Trophoblast cell (in vitro differentiated cells and primary cell): Measurements from ENCODE around the gene AURKB.

Experiments used
- DNase-seq, 2 donors: peaks; one replicate each; pipeline ENCODE4 v3.0.0-alpha.2; 2016
- H2AFZ ChIP-seq: 2 replicates; pipeline ENCODE4 v1.6.1; 2013; ENCODE audit warnings: low read length, moderate library complexity, mild to moderate bottlenecking; ENCODE audit not compliant: insufficient read depth, poor library complexity
- H2AK5ac ChIP-seq: 2 replicates; pipeline ENCODE4 v1.6.1; 2013; ENCODE audit warnings: mild to moderate bottlenecking, low read length
- H2BK120ac ChIP-seq: 2 replicates; pipeline ENCODE4 v1.6.1; 2013; ENCODE audit warnings: low read length, mild to moderate bottlenecking, moderate library complexity; ENCODE audit not compliant: insufficient read depth, poor library complexity
- H2BK12ac ChIP-seq: 2 replicates; pipeline ENCODE4 v1.6.1; 2013; ENCODE audit warnings: mild to moderate bottlenecking, low read length, moderate library complexity
- H2BK5ac ChIP-seq: 2 replicates; pipeline ENCODE4 v1.6.1; 2013; ENCODE audit warnings: low read length, low read depth, moderate library complexity, mild to moderate bottlenecking; ENCODE audit not compliant: poor library complexity
- H3K14ac ChIP-seq: 2 replicates; pipeline ENCODE4 v1.6.1; 2013; ENCODE audit warnings: mild to moderate bottlenecking, low read length
- H3K18ac ChIP-seq: 2 replicates; pipeline ENCODE4 v1.6.1; 2013; ENCODE audit warnings: mild to moderate bottlenecking, low read length
- H3K23ac ChIP-seq: 2 replicates; pipeline ENCODE4 v1.6.1; 2013; ENCODE audit warnings: low read length
- H3K27ac ChIP-seq: 2 replicates; pipeline ENCODE4 v1.5.1; 2013; ENCODE audit warnings: low read depth, mild to moderate bottlenecking, inconsistent platforms, low read length, moderate library complexity
- H3K27me3 ChIP-seq: 2 replicates; pipeline ENCODE4 v1.6.1; 2013; ENCODE audit warnings: inconsistent platforms, mild to moderate bottlenecking, low read length, moderate library complexity; ENCODE audit not compliant: insufficient read depth
- H3K36me3 ChIP-seq, 2 experiments: 1 replicate in 1 of 2; 2 replicates in 1 of 2; pipeline ENCODE4 v1.6.1; 2013; ENCODE audit warnings: low read length in 2 of 2, mild to moderate bottlenecking in 2 of 2, moderate library complexity in 1 of 2; ENCODE audit not compliant: insufficient read depth in 2 of 2, control insufficient read depth in 1 of 2
- H3K4ac ChIP-seq: 2 replicates; pipeline ENCODE4 v1.6.1; 2013; ENCODE audit warnings: low read depth, mild to moderate bottlenecking, low read length, moderate library complexity
- H3K4me1 ChIP-seq, 2 experiments: 1 replicate in 1 of 2; 2 replicates in 1 of 2; pipeline ENCODE4 v1.6.1; 2013; ENCODE audit warnings: low read length in 2 of 2, mild to moderate bottlenecking in 2 of 2, moderate library complexity in 1 of 2; ENCODE audit not compliant: insufficient read depth in 2 of 2, control insufficient read depth in 1 of 2
- H3K4me2 ChIP-seq: 2 replicates; pipeline ENCODE4 v1.6.1; 2013; ENCODE audit warnings: inconsistent platforms, mild to moderate bottlenecking, low read length, moderate library complexity
- H3K4me3 ChIP-seq: 2 replicates; pipeline ENCODE4 v1.5.1; 2013; ENCODE audit warnings: mild to moderate bottlenecking, low read depth, low read length, inconsistent platforms
- H3K79me1 ChIP-seq: one replicate; pipeline ENCODE4 v1.6.1; 2013; ENCODE audit warnings: low read length
- H3K79me2 ChIP-seq: 2 replicates; pipeline ENCODE4 v1.6.1; 2013; ENCODE audit warnings: low read length, mild to moderate bottlenecking; ENCODE audit not compliant: control insufficient read depth, insufficient read depth, poor library complexity
- H3K9ac ChIP-seq: 2 replicates; pipeline ENCODE4 v1.6.1; 2013; ENCODE audit warnings: mild to moderate bottlenecking, low read length
- H3K9me3 ChIP-seq: 2 replicates; pipeline ENCODE4 v1.6.1; 2013; ENCODE audit warnings: low read depth, mild to moderate bottlenecking, control low read depth, inconsistent platforms, low read length; ENCODE audit not compliant: insufficient read depth
- H4K12ac ChIP-seq: 2 replicates; pipeline ENCODE4 v1.6.1; 2013; ENCODE audit warnings: low read depth, mild to moderate bottlenecking, low read length, moderate library complexity
- H4K8ac ChIP-seq: 2 replicates; pipeline ENCODE4 v1.6.1; 2013; ENCODE audit warnings: low read depth, mild to moderate bottlenecking, low read length, moderate library complexity
- H4K91ac ChIP-seq: one replicate; pipeline ENCODE4 v1.6.1; 2013; ENCODE audit warnings: low read depth, mild to moderate bottlenecking, low read length, moderate library complexity
- WGBS: extraction: QIAGEN DNeasy Blood & Tissue Kit; methylation state at CpG from one replicate; pipeline ENCODE4 v1.1.7; 2013; ENCODE audit warnings: missing lambda C conversion rate; ENCODE audit not compliant: insufficient read length, insufficient coverage; ENCODE audit errors: extremely low coverage; 5-methylcytosine and 5-hydroxymethylcytosine counted together

Gene AURKB

DNA sequence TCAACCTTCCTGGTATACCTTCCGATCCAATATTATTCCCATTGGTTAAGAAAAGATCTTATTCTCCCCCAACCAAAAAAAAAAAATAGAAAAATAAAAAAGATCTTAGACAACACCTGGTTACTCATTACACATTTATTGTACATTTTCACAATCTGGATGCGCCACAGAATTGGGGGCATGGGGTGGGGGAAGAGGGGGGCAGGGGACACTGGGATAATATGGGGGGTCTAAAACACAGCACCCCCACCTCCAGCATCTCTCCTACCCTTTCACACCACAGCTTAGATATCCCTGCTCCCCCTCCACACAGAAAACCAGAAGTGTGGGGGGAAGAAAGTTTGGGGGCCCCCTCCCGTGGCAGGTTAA is 51.4 kb downstream of the AURKB start:
- H2AK5ac ChIP-seq, result no peak overlapping the region
- H3K9me3 ChIP-seq, result peaks cover 5% of the 10 kb centered on the region
- no peak overlapping the region for H2BK12ac ChIP-seq
- no peak overlapping the region for H3K4me3 ChIP-seq
- no peak overlapping the region for H4K91ac ChIP-seq
- H3K4ac ChIP-seq, result no peak overlapping the region
- no peak overlapping the region for H3K9ac ChIP-seq
- peaks cover 21% of the 10 kb centered on the region for H3K79me1 ChIP-seq
- no CpG with 5 or more reads among the region's 3 CpGs for WGBS
- peaks cover 14% of the 10 kb centered on the region for H3K79me2 ChIP-seq
- H3K14ac ChIP-seq, result no peak overlapping the region
- no peak overlapping the region for H3K18ac ChIP-seq
- no peak overlapping the region for H3K4me2 ChIP-seq
- H3K27ac ChIP-seq, result no peak overlapping the region
- no peaks in the 10 kb centered on the region for H3K27me3 ChIP-seq
- DNase-seq, result no peak
- peaks cover 28 to 32% of the 10 kb centered on the region in 2 experiments for H3K4me1 ChIP-seq
- no peak overlapping the region for H2BK5ac ChIP-seq
- peaks cover 15 to 25% of the 10 kb centered on the region in 2 experiments for H3K36me3 ChIP-seq
- H2BK120ac ChIP-seq, result no peak overlapping the region
- H3K23ac ChIP-seq, result no peak overlapping the region
- H4K12ac ChIP-seq, result no peak overlapping the region
- H4K8ac ChIP-seq, result no peak overlapping the region
- no peak overlapping the region for H2AFZ ChIP-seq

DNA sequence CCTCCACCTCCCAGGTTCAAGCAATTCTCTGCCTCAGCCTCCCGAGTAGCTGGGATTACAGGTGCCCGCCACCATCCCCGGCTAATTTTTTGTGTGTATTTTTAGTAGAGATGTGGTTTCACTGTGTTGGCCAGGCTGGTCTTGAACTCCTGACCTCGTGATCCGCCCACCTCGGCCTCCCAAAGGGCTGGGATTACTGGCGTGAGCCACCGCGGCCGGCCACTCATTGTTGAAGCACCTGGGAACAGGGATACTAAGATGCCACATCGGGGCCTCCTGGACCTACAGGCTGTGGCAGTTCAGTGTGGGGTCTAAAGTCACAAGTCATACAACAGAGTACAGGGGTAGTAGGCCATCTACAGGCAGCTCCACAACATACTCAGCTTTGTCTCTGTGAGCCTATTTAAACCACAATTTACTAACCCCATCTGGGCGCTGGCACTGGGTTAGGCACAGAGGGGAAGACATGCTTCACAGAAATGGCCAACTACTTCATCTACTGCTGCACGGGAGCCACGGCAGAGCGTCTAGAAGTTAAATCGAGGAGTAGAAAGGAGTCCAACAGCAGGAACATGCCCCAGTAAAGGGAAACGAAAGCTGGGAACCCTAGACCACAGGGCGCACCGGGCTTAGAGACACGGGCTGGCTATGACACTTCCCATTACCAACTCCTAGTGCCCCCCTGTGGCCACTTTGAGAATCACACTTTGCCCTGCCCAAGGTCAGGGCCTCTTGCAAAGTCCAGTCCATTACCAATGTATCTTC is 51.9 kb downstream of the AURKB start:
- Histone ChIP-seq H3K18ac (no peak overlapping the region), H3K36me3 (peaks cover 15 to 25% of the 10 kb centered on the region in 2 experiments), H3K79me2 (peaks cover 14% of the 10 kb centered on the region), H2BK120ac (no peak overlapping the region), H3K14ac (no peak overlapping the region), H2BK12ac (no peak overlapping the region), H3K27me3 (no peaks in the 10 kb centered on the region), H3K27ac (no peak overlapping the region), H3K79me1 (peaks cover 21% of the 10 kb centered on the region), H3K4me3 (no peak overlapping the region), H4K8ac (no peak overlapping the region), H3K4me2 (no peak overlapping the region), H3K9me3 (peaks cover 5% of the 10 kb centered on the region), H2AK5ac (no peak overlapping the region), H3K4ac (no peak overlapping the region), H3K9ac (no peak overlapping the region), H4K12ac (no peak overlapping the region), H2BK5ac (no peak overlapping the region), H3K23ac (no peak overlapping the region), H4K91ac (no peak overlapping the region), H3K4me1 (peaks cover 24 to 28% of the 10 kb centered on the region in 2 experiments), H2AFZ (no peak overlapping the region)
- no CpG with 5 or more reads among the region's 20 CpGs for WGBS
- peak; percentile 95 to 99 for DNase-seq

DNA sequence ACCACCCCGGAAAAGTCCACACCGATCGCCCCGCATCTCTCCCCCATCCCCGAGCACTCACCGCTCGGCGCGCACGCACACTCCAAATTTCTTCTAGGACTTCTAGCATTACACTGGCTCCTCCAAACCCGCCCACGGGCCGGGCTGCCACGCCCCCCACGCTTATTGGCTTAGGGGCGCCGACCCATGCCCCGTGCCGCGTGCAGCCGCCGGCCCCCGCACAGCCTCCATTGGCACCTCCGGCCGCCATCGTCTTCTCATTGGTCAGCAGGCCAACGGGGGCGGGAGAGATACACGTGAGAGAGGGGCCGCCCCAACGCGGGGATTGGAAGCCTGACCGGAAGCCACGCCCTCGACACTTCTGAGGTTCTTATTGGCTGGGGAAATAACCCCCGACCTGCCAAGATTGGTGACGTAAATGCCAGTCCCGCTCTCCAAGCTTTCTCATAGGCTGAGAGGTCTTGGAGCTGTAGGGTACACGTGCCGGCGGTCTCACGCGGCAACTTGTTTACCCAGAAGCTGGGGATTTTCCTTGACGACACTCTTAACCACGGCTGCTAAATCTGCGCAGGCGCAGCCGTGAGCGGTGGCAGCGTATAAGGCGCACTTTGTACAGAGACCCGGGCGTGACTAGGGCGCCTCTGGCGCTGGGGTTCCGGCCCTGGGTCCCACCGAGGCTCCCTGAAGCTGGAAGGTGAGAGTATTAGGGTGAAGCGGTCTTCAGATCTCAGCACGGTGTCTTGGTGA is 54.0 kb downstream of the AURKB start:
- Histone ChIP-seq H3K27me3 (no peaks in the 10 kb centered on the region), H2AFZ (peak overlapping the region; percentile 23), H4K12ac (peak overlapping the region; percentile 39), H3K4me3 (peak overlapping the region; percentile 67), H3K9me3 (no peaks in the 10 kb centered on the region), H4K8ac (peak overlapping the region; percentile 89), H3K79me1 (peaks cover 13% of the 10 kb centered on the region), H3K79me2 (peaks cover 2% of the 10 kb centered on the region), H2AK5ac (no peak overlapping the region), H3K4me2 (peak overlapping the region; percentile 96), H3K14ac (peak overlapping the region; percentile 62), H4K91ac (peak overlapping the region; percentile 69), H2BK12ac (no peak overlapping the region), H3K27ac (peak overlapping the region; percentile 62), H3K23ac (no peak overlapping the region), H2BK120ac (peak overlapping the region; percentile 74), H2BK5ac (peak overlapping the region; percentile 53), H3K4ac (peak overlapping the region; percentile 5), H3K9ac (peak overlapping the region; percentile 65), H3K18ac (peak overlapping the region; percentile 40), H3K4me1 (peaks cover 17 to 24% of the 10 kb centered on the region in 2 experiments), H3K36me3 (peaks cover 10 to 20% of the 10 kb centered on the region in 2 experiments)
- peak; percentile 100 for DNase-seq
- no CpG with 5 or more reads among the region's 59 CpGs for WGBS

DNA sequence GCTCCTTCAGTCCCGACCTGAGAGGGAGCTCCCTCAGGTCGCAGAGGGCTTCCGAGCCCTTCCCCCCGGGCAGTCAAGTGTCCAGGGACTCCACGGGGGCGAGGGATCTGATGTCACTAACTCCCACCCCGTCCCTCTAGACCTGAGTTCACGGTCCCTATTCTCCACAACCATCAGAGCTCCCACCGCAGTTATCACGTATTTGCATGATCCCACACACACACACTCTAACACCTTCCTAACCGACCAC is 54.5 kb downstream of the AURKB start:
- Histone ChIP-seq H3K14ac (no peak overlapping the region), H3K4me1 (peaks cover 17 to 28% of the 10 kb centered on the region in 2 experiments), H2BK12ac (no peak overlapping the region), H4K91ac (peak overlapping the region; percentile 1), H4K12ac (no peak overlapping the region), H3K4me3 (peak overlapping the region; percentile 67), H3K27ac (no peak overlapping the region), H3K79me1 (peaks cover 13% of the 10 kb centered on the region), H2AFZ (no peak overlapping the region), H3K9ac (peak overlapping the region; percentile 44), H3K23ac (no peak overlapping the region), H3K9me3 (no peaks in the 10 kb centered on the region), H4K8ac (no peak overlapping the region), H2BK5ac (no peak overlapping the region), H3K79me2 (peaks cover 2% of the 10 kb centered on the region), H3K4me2 (peak overlapping the region; percentile 96), H3K36me3 (peaks cover 8 to 16% of the 10 kb centered on the region in 2 experiments), H2BK120ac (no peak overlapping the region), H3K4ac (no peak overlapping the region), H3K27me3 (no peaks in the 10 kb centered on the region), H2AK5ac (no peak overlapping the region), H3K18ac (no peak overlapping the region)
- no CpG with 5 or more reads among the region's 11 CpGs for WGBS
- DNase-seq, result no peak
